ENCODE measurements around the gene NRP2.

The NRP2 gene

GRCh38 chr2:205748639-205749038, 66.3 kb downstream of the NRP2 start:
- no peak overlapping the region for H3K4me3 ChIP-seq (ENCODE audit: low read depth, low read length)
- TF ChIP-seq CTCF (IDR thresholded peaks at IDR 0.05; ENCODE audit: borderline replicate concordance, insufficient read depth, low read depth, low read length): no peak

- TF ChIP-seq CTCF (IDR thresholded peaks at IDR 0.05; ENCODE audit: borderline replicate concordance, insufficient read depth, low read depth, low read length): no peak
- H3K4me3 ChIP-seq (ENCODE audit: low read depth, low read length): no peak overlapping the region
Observed at GRCh38 chr2:205749078-205749477, 66.8 kb downstream of the NRP2 start.

- H3K4me3 ChIP-seq (ENCODE audit: low read depth, low read length): no peak overlapping the region
- TF ChIP-seq CTCF (IDR thresholded peaks at IDR 0.05; ENCODE audit: borderline replicate concordance, insufficient read depth, low read depth, low read length): no peak
Observed at GRCh38 chr2:205750797-205751196, 68.5 kb downstream of the NRP2 start.

GRCh38 chr2:205751569-205752031, 69.3 kb downstream of the NRP2 start:
- no peak for TF ChIP-seq CTCF (IDR thresholded peaks at IDR 0.05; ENCODE audit: borderline replicate concordance, insufficient read depth, low read depth, low read length)
- H3K4me3 ChIP-seq (ENCODE audit: low read depth, low read length): no peak overlapping the region

GRCh38 chr2:205752296-205752820, 70.1 kb downstream of the NRP2 start:
- H3K4me3 ChIP-seq (ENCODE audit: low read depth, low read length): no peak overlapping the region
- TF ChIP-seq CTCF (IDR thresholded peaks at IDR 0.05; ENCODE audit: borderline replicate concordance, insufficient read depth, low read depth, low read length): no peak

- no peak overlapping the region for H3K4me3 ChIP-seq (ENCODE audit: low read depth, low read length)
- TF ChIP-seq CTCF (IDR thresholded peaks at IDR 0.05; ENCODE audit: borderline replicate concordance, insufficient read depth, low read depth, low read length): no peak
Observed at GRCh38 chr2:205752924-205753323, 70.6 kb downstream of the NRP2 start.

- H3K4me3 ChIP-seq (ENCODE audit: low read depth, low read length): no peak overlapping the region
Observed at GRCh38 chr2:205754285-205754923, 72.1 kb downstream of the NRP2 start.

More at GRCh38 chr2:205754285-205754923, 72.1 kb downstream of the NRP2 start:
- no peak for TF ChIP-seq CTCF (IDR thresholded peaks at IDR 0.05; ENCODE audit: borderline replicate concordance, insufficient read depth, low read depth, low read length)
